Large intestine (tissue), 12 donors: ENCODE results near the gene BCL6B. TPM values are rescaled to one million over a fixed set of nuclear protein-coding genes. Genes with fewer than 3 reads are reported as not detected.
A peak's percentile ranks its signal among the peaks of the same experiment; 100 is the strongest.
"Not testable (repeated sequence)": the region's sequence is repeated elsewhere in the genome, so short reads cannot be mapped to it uniquely, and the experiment has no call there.

Experiments used
- DNase-seq, 2 donors: peaks; one replicate each; pipeline versions ENCODE4 v3.0.0 to v3.0.0-alpha.2; 2013
- H3K27ac ChIP-seq: one replicate; pipeline ENCODE4 v1.5.1; 2013; ENCODE audit warnings: low read length
- H3K27me3 ChIP-seq: 2 replicates; pipeline ENCODE4 v1.6.1; 2013; ENCODE audit warnings: low read length; ENCODE audit not compliant: control insufficient read depth, insufficient read depth
- H3K36me3 ChIP-seq: 2 replicates; pipeline ENCODE4 v1.6.1; 2013; ENCODE audit warnings: low read length; ENCODE audit not compliant: control insufficient read depth, insufficient read depth
- H3K4me1 ChIP-seq: one replicate; pipeline ENCODE4 v1.6.1; 2013; ENCODE audit warnings: low read length; ENCODE audit not compliant: control insufficient read depth, insufficient read depth
- H3K4me3 ChIP-seq: one replicate; pipeline ENCODE4 v1.5.1; 2013; ENCODE audit warnings: low read length
- H3K9me3 ChIP-seq: one replicate; pipeline ENCODE4 v1.6.1; 2013; ENCODE audit warnings: mild to moderate bottlenecking, low read depth, low read length, moderate library complexity; ENCODE audit not compliant: control insufficient read depth
- WGBS: methylation state at CpG from one replicate; pipeline ENCODE4 v1.1.5; 2013; ENCODE audit warnings: low lambda C conversion rate; ENCODE audit not compliant: insufficient coverage; 5-methylcytosine and 5-hydroxymethylcytosine counted together
- long read RNA-seq, 11 donors: transcript quantifications; one replicate each; lab custom pipeline, GENCODE V29; 2026
- polyA plus RNA-seq: library from polyadenylated mRNA; unstranded; fragments of 120-200 nt; gene quantifications from one replicate; pipeline ENCODE4 v1.2.1, GENCODE V29; 2013

The BCL6B gene, protein sequence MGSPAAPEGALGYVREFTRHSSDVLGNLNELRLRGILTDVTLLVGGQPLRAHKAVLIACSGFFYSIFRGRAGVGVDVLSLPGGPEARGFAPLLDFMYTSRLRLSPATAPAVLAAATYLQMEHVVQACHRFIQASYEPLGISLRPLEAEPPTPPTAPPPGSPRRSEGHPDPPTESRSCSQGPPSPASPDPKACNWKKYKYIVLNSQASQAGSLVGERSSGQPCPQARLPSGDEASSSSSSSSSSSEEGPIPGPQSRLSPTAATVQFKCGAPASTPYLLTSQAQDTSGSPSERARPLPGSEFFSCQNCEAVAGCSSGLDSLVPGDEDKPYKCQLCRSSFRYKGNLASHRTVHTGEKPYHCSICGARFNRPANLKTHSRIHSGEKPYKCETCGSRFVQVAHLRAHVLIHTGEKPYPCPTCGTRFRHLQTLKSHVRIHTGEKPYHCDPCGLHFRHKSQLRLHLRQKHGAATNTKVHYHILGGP
- polyA plus RNA-seq = 7.2 TPM
- long read RNA-seq, donor 1 = 0 reads
- long read RNA-seq, donor 2, partial matches to known transcripts = 0 of 1 reads
- long read RNA-seq, donor 2, other reads (novel, unspliced or antisense) = 0 of 1 reads
- long read RNA-seq, donor 3 = 0 reads
- long read RNA-seq, donor 4 = 0 reads
- long read RNA-seq, donor 5 = 0 reads
- long read RNA-seq, donor 6, partial matches to known transcripts = 0 of 1 reads
- long read RNA-seq, donor 6, other reads (novel, unspliced or antisense) = 0 of 1 reads
- long read RNA-seq, donor 7 = 0 reads
- long read RNA-seq, donor 8, partial matches to known transcripts = 0 of 3 reads
- long read RNA-seq, donor 8, other reads (novel, unspliced or antisense) = 0 of 3 reads
- long read RNA-seq, donor 9 = 0 reads
- long read RNA-seq, donor 10, partial matches to known transcripts = 5 of 5 reads
- long read RNA-seq, donor 10, other reads (novel, unspliced or antisense) = 0 of 5 reads
- long read RNA-seq, donor 11 = 0 reads

DNA sequence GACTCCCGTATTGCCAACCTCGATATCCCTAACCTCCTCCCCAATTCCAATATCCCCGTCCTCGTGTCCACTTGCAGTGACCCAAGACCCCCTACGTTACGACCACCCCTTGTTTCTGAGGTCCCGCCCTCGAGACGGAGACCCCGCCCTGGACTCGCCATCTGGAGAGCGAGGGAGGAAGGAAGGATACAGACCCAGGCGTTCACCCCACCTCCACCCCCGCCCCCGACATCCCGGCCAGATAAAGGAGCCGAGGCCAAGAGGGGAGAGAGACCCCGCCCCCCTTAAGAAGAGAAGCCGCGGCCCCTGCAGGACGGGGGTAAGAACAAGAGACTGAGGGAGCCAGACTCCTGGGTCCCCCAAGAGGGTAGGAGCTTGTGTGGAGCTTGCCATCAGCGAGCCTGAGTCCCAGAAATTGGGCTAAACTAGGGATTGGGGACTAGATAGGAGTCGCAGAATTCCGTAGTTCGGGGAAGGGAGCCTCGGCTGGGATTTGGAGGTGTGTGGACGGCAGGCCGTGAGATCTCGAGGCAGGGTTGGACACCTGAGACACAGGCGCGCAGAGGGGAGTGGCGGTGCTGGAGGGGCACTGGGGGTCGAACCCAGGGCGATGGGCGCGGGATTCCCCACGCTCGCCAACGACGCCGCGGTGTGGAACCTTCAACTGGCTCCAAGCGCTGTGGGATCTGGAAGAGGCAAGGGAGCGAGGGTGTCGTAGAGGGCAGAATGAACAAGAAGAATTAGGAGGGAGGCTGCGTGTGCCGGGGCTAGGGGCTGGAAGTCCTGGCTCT is at the start of gene BCL6B:
Gene BCL6B (plus strand): TSS at position 270 of the 791 bp plus-strand sequence. CDS start 622 bp downstream, outside the sequence.
- H3K36me3 ChIP-seq = no peaks in the 10 kb centered on the region
- H3K27ac ChIP-seq = peak within 1 kb of the TSS; percentile 57
- no peak for DNase-seq
- WGBS = no CpG with 5 or more reads among the region's 47 CpGs
- H3K4me3 ChIP-seq = peak within 1 kb of the TSS; percentile 42
- H3K9me3 ChIP-seq = peaks cover 6% of the 10 kb centered on the region
- peaks cover 41% of the 10 kb centered on the region for H3K27me3 ChIP-seq
- H3K4me1 ChIP-seq = peaks cover 17% of the 10 kb centered on the region

GRCh38 chr17:6979440-6979839 is 43.4 kb upstream of the BCL6B start:
- H3K9me3 ChIP-seq, H3K27ac ChIP-seq, H3K4me3 ChIP-seq, DNase-seq, H3K27me3 ChIP-seq, H3K4me1 ChIP-seq, H3K36me3 ChIP-seq: not testable (repeated sequence)
- no CpG with 5 or more reads among the region's 5 CpGs for WGBS

DNA sequence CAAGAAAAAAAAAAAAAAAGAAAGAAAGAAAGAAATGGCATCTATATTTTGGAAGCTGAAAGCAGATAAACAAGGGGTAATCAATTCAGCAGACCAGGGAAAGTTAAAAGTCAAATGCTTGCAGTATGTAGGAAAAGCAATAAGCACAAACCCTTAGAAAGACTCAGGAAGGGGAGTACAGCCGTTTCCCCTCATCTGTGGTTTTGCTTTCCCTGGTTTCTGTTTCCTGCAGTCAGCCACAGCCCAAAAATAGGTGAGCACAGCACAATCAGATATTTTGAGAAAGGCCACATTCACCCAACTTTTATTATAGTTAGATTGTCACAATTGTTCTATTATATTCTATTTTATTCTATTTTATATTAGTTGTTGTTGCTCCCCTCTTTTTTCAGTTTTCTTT is 41.4 kb upstream of the BCL6B start:
- no peaks in the 10 kb centered on the region for H3K27me3 ChIP-seq
- no peaks in the 10 kb centered on the region for H3K9me3 ChIP-seq
- no peaks in the 10 kb centered on the region for H3K4me1 ChIP-seq
- H3K36me3 ChIP-seq = no peaks in the 10 kb centered on the region
- no peak for DNase-seq
- no peak overlapping the region for H3K27ac ChIP-seq
- WGBS = no CpG with 5 or more reads among the region's 1 CpG
- H3K4me3 ChIP-seq = no peak overlapping the region

GRCh38 chr17:6985266-6985665 is 37.6 kb upstream of the BCL6B start:
- no peak for DNase-seq
- no peak overlapping the region for H3K27ac ChIP-seq
- H3K36me3 ChIP-seq = no peaks in the 10 kb centered on the region
- H3K27me3 ChIP-seq = no peaks in the 10 kb centered on the region
- no peaks in the 10 kb centered on the region for H3K4me1 ChIP-seq
- H3K9me3 ChIP-seq = no peaks in the 10 kb centered on the region
- H3K4me3 ChIP-seq = no peak overlapping the region
- WGBS = no CpG with 5 or more reads among the region's 4 CpGs

GRCh38 chr17:6986676-6987075 is 36.2 kb upstream of the BCL6B start:
- DNase-seq = no peak
- no peaks in the 10 kb centered on the region for H3K27me3 ChIP-seq
- no peaks in the 10 kb centered on the region for H3K36me3 ChIP-seq
- no peaks in the 10 kb centered on the region for H3K9me3 ChIP-seq
- H3K27ac ChIP-seq = no peak overlapping the region
- no peak overlapping the region for H3K4me3 ChIP-seq
- WGBS = 67% methylated on average over 1 of the region's 3 CpGs
- no peaks in the 10 kb centered on the region for H3K4me1 ChIP-seq

DNA sequence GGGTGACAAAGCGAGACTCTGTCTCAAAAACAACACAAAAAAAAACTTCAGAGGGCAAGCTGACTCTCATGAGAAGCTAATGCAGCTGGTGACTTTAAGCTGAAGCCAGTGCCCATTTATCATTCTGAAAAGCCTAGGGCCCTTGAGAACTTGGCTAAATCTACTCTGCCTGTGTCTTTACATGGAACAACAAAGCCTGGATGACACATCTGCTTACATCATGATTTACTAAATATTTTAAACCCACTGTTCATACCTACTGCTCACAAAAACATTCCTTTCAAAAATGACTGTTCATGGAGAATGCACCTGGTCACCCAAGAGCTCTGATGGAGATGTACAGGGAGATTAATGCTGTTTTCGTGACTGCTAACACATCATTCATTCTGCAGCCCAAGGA is 33.1 kb upstream of the BCL6B start:
- Histone ChIP-seq H3K27me3 (peaks cover 2% of the 10 kb centered on the region), H3K27ac (no peak overlapping the region), H3K9me3 (no peaks in the 10 kb centered on the region), H3K36me3 (no peaks in the 10 kb centered on the region), H3K4me1 (no peaks in the 10 kb centered on the region), H3K4me3 (no peak overlapping the region)
- no peak for DNase-seq
- WGBS = 100% methylated on average over 1 of the region's 2 CpGs

GRCh38 chr17:6993613-6994056 is 29.2 kb upstream of the BCL6B start:
- not testable (repeated sequence) for H3K9me3 ChIP-seq, H3K27ac ChIP-seq, H3K4me3 ChIP-seq, DNase-seq
- WGBS = 90% methylated on average over 2 of the region's 5 CpGs
- H3K36me3 ChIP-seq = peaks cover 11% of the 10 kb centered on the region
- peaks cover 26% of the 10 kb centered on the region for H3K27me3 ChIP-seq
- peaks cover 11% of the 10 kb centered on the region for H3K4me1 ChIP-seq

- no peak for DNase-seq
- H3K27me3 ChIP-seq = peaks cover 26% of the 10 kb centered on the region
Observed at GRCh38 chr17:6994118-6994598, 28.7 kb upstream of the BCL6B start.

DNA sequence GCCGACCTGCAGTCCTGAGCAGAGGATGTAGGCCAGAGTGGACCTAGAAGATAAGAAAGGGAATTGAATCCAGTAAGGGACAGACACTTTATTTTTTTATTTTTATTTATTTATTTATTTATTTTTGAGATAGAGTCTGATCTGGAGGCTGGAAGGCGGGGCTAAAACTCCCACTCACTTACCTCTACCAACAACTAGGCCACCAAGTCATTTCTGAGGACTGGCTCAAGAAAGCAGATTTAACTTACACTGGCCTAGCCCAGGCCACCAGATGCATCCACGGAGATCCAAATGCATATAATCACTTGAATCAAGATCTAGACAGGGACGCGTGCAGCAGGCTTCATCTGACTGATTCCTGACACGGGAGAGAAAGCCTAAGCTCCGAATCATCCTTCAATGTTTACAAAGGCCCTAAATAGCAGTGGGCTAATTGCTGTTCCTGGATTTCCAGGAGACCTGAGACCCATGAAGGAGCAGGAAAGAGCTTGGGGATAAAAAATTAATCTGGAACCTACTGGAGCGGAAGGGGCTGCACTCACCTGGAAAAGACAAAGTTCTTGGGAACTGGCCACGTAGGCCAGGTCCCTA is 28.1 kb upstream of the BCL6B start:
- Histone ChIP-seq H3K4me3 (no peak overlapping the region), H3K4me1 (peaks cover 15% of the 10 kb centered on the region), H3K27me3 (peaks cover 26% of the 10 kb centered on the region), H3K9me3 (peaks cover 7% of the 10 kb centered on the region), H3K27ac (no peak overlapping the region), H3K36me3 (peaks cover 23% of the 10 kb centered on the region)
- no peak for DNase-seq
- WGBS = 83% methylated on average over 1 of the region's 9 CpGs

More at GRCh38 chr17:6994118-6994598, 28.7 kb upstream of the BCL6B start:
- Histone ChIP-seq H3K27ac (no peak overlapping the region), H3K4me1 (peaks cover 12% of the 10 kb centered on the region), H3K9me3 (peaks cover 7% of the 10 kb centered on the region), H3K36me3 (peaks cover 17% of the 10 kb centered on the region), H3K4me3 (no peak overlapping the region)
- no CpG with 5 or more reads among the region's 10 CpGs for WGBS
